SK-N-SH (cell line): ENCODE results near the gene CYP46A1.

ENCODE experiments used
- EP300 ChIP-seq, 2 experiments: IDR thresholded peaks; 2 replicates each; pipeline versions ENCODE4 v1.4.0 to v1.6.1; 2012; ENCODE audit warnings: borderline replicate concordance in 1 of 2, low read depth in 1 of 2, low read length in 1 of 2
- GABPA ChIP-seq: IDR thresholded peaks from 2 replicates; pipeline ENCODE4 v1.4.0; 2012; ENCODE audit warnings: low read depth, mild to moderate bottlenecking
- YY1 ChIP-seq: IDR thresholded peaks from 2 replicates; pipeline ENCODE4 v1.4.0; 2012; ENCODE audit warnings: low read depth, mild to moderate bottlenecking
- TF ChIP-seq, protein P1 (sequence below): fragments of 200-600 bp; sonication (generic); IDR thresholded peaks from 2 replicates; pipeline ENCODE4 v1.6.1; 2017; ENCODE audit warnings: antibody characterized with exemption, mild to moderate bottlenecking, moderate library complexity
- TF ChIP-seq, protein P2 (sequence below): IDR thresholded peaks from 2 replicates; pipeline ENCODE4 v1.4.0; 2012; ENCODE audit warnings: low read depth, borderline replicate concordance
- TF ChIP-seq, protein P3 (sequence below): IDR thresholded peaks from 2 replicates; pipeline ENCODE4 v1.6.1; 2012; ENCODE audit warnings: mild to moderate bottlenecking, low read depth, low read length, moderate library complexity

DNA sequence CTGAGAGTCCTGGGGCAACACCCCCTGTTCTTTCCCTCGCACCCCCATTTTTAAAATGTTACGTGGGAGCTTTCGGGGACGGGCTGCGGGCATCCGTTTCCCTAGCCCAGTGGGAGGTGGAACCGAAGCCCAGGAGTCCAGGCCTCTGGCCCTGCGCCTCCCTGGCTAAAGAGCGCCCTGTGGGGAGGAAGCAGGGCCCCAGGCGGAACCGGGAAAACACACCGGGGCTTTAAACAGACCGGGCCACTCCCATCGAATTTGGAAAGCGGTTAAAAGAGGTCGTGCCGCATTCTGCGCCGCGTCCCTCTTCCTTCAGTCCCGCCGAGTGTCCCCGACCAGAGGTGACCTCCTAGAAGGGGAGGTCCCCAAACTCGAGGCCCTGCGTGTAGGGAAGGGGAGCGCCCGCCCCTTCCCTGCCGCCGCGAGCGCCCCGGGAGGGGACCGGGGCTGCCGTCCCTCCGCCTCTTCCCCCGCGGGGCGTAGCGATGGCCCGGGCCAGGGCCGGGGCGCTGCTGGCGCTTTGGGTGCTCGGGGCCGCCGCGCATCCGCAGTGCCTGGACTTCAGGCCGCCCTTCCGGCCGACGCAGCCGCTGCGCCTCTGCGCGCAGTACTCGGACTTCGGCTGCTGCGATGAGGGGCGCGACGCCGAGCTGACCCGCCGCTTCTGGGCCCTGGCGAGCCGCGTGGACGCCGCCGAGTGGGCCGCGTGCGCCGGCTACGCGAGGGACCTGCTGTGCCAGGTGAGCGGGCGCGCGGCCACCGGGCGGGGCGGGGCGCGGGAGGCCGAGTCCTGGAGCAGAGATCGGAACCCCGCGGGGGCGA lies 39.2 kb upstream of the CYP46A1 start, which contains the start of gene HHIPL1:
- TF ChIP-seq YY1 (no peak), EP300 (IDR thresholded peaks at IDR 0.05; ENCODE audit: borderline replicate concordance in 1 of 2, low read depth in 1 of 2, low read length in 1 of 2) (no peak), GABPA (no peak)
- TF ChIP-seq, protein P1, sequence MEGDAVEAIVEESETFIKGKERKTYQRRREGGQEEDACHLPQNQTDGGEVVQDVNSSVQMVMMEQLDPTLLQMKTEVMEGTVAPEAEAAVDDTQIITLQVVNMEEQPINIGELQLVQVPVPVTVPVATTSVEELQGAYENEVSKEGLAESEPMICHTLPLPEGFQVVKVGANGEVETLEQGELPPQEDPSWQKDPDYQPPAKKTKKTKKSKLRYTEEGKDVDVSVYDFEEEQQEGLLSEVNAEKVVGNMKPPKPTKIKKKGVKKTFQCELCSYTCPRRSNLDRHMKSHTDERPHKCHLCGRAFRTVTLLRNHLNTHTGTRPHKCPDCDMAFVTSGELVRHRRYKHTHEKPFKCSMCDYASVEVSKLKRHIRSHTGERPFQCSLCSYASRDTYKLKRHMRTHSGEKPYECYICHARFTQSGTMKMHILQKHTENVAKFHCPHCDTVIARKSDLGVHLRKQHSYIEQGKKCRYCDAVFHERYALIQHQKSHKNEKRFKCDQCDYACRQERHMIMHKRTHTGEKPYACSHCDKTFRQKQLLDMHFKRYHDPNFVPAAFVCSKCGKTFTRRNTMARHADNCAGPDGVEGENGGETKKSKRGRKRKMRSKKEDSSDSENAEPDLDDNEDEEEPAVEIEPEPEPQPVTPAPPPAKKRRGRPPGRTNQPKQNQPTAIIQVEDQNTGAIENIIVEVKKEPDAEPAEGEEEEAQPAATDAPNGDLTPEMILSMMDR: no peak
- TF ChIP-seq, protein P2, sequence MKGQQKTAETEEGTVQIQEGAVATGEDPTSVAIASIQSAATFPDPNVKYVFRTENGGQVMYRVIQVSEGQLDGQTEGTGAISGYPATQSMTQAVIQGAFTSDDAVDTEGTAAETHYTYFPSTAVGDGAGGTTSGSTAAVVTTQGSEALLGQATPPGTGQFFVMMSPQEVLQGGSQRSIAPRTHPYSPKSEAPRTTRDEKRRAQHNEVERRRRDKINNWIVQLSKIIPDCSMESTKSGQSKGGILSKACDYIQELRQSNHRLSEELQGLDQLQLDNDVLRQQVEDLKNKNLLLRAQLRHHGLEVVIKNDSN: no peak
- TF ChIP-seq, protein P3, sequence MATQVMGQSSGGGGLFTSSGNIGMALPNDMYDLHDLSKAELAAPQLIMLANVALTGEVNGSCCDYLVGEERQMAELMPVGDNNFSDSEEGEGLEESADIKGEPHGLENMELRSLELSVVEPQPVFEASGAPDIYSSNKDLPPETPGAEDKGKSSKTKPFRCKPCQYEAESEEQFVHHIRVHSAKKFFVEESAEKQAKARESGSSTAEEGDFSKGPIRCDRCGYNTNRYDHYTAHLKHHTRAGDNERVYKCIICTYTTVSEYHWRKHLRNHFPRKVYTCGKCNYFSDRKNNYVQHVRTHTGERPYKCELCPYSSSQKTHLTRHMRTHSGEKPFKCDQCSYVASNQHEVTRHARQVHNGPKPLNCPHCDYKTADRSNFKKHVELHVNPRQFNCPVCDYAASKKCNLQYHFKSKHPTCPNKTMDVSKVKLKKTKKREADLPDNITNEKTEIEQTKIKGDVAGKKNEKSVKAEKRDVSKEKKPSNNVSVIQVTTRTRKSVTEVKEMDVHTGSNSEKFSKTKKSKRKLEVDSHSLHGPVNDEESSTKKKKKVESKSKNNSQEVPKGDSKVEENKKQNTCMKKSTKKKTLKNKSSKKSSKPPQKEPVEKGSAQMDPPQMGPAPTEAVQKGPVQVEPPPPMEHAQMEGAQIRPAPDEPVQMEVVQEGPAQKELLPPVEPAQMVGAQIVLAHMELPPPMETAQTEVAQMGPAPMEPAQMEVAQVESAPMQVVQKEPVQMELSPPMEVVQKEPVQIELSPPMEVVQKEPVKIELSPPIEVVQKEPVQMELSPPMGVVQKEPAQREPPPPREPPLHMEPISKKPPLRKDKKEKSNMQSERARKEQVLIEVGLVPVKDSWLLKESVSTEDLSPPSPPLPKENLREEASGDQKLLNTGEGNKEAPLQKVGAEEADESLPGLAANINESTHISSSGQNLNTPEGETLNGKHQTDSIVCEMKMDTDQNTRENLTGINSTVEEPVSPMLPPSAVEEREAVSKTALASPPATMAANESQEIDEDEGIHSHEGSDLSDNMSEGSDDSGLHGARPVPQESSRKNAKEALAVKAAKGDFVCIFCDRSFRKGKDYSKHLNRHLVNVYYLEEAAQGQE: no peak
